Endothelial cell of umbilical vein (primary cell): Measurements from ENCODE around the gene OLIG3.

ENCODE experiments used
- POLR2A ChIP-seq: IDR thresholded peaks from 2 replicates; pipeline ENCODE4 v1.6.1; 2012; ENCODE audit warnings: low read depth, mild to moderate bottlenecking, control low read depth, low read length
- TF ChIP-seq, protein P1 (sequence below), 2 donors: IDR thresholded peaks; 1 replicate in 1 of 2; 2 replicates in 1 of 2; pipeline ENCODE4 v1.5.1; 2011; ENCODE audit warnings: low read length in 2 of 2, mild to moderate bottlenecking in 2 of 2, moderate library complexity in 2 of 2, control low read depth in 1 of 2, inconsistent platforms in 1 of 2, low read depth in 1 of 2; ENCODE audit not compliant: insufficient read depth in 1 of 2; ENCODE audit errors: extremely low read depth in 1 of 2

GRCh38 chr6:137472641-137473137 is 21.5 kb downstream of the OLIG3 start:
- no peak for TF ChIP-seq POLR2A
- TF ChIP-seq, protein P1, sequence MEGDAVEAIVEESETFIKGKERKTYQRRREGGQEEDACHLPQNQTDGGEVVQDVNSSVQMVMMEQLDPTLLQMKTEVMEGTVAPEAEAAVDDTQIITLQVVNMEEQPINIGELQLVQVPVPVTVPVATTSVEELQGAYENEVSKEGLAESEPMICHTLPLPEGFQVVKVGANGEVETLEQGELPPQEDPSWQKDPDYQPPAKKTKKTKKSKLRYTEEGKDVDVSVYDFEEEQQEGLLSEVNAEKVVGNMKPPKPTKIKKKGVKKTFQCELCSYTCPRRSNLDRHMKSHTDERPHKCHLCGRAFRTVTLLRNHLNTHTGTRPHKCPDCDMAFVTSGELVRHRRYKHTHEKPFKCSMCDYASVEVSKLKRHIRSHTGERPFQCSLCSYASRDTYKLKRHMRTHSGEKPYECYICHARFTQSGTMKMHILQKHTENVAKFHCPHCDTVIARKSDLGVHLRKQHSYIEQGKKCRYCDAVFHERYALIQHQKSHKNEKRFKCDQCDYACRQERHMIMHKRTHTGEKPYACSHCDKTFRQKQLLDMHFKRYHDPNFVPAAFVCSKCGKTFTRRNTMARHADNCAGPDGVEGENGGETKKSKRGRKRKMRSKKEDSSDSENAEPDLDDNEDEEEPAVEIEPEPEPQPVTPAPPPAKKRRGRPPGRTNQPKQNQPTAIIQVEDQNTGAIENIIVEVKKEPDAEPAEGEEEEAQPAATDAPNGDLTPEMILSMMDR (IDR thresholded peaks at IDR 0.05; ENCODE audit: extremely low read depth in 1 of 2, insufficient read depth in 1 of 2, low read depth in 1 of 2, low read length in 2 of 2): no peak
